Measurements from ENCODE around the gene PRKN.

The PRKN gene

DNA sequence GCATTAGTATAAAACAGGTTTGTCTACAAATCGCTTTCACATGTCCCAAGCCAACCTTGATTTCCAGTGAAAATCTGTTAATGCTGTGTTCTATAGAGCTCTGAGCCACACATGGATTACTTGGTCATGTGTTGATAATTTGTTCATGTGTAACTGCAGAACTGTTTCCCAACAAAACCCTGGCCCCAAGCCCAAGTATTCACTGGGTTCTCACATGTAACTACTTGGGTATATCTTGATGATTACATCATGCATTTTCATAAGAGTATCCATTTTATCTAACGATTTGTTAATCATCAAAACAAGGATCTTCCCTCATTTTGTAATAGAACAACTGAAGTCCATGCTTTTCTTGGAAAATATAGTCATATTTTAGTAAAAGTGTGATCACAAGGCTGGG lies 657.6 kb downstream of the PRKN start:
- Histone ChIP-seq H2AFZ (ENCODE audit: low read length) (no peak overlapping the region), H3K4me3 (ENCODE audit: low read length) (no peak overlapping the region), H3K9ac (ENCODE audit: low read length) (no peak overlapping the region), H3K9me3 (replicated peaks; ENCODE audit: insufficient read depth, low read length) (no peaks in the 10 kb centered on the region), H3K27me3 (replicated peaks; ENCODE audit: insufficient read depth, low read length) (no peaks in the 10 kb centered on the region), H3K27ac (ENCODE audit: low read length) (no peak overlapping the region), H3K9me2 (replicated peaks; ENCODE audit: insufficient read depth, low read length) (no peaks in the 10 kb centered on the region), H3K4me1 (ENCODE audit: low read length) (no peaks in the 10 kb centered on the region), H3K4me2 (ENCODE audit: low read depth, low read length) (no peak overlapping the region), H3F3A (ENCODE audit: insufficient read depth, low read length) (no peaks in the 10 kb centered on the region), H4K20me1 (ENCODE audit: insufficient read depth, low read length) (no peaks in the 10 kb centered on the region), H3K79me2 (ENCODE audit: low read length) (no peaks in the 10 kb centered on the region), H3K36me3 (replicated peaks; ENCODE audit: insufficient read depth, low read length) (no peaks in the 10 kb centered on the region)
- TF ChIP-seq EZH2 (optimal IDR thresholded peaks at IDR 0.05; ENCODE audit: low read depth, low read length) (no peak), EZH2phosphoT487 (IDR thresholded peaks at IDR 0.05; ENCODE audit: low read length) (no peak)
- TF ChIP-seq, protein P1, sequence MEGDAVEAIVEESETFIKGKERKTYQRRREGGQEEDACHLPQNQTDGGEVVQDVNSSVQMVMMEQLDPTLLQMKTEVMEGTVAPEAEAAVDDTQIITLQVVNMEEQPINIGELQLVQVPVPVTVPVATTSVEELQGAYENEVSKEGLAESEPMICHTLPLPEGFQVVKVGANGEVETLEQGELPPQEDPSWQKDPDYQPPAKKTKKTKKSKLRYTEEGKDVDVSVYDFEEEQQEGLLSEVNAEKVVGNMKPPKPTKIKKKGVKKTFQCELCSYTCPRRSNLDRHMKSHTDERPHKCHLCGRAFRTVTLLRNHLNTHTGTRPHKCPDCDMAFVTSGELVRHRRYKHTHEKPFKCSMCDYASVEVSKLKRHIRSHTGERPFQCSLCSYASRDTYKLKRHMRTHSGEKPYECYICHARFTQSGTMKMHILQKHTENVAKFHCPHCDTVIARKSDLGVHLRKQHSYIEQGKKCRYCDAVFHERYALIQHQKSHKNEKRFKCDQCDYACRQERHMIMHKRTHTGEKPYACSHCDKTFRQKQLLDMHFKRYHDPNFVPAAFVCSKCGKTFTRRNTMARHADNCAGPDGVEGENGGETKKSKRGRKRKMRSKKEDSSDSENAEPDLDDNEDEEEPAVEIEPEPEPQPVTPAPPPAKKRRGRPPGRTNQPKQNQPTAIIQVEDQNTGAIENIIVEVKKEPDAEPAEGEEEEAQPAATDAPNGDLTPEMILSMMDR (IDR thresholded peaks at IDR 0.05; ENCODE audit: low read length) = no peak
- DNase-seq = no peak

- H3K4me1 ChIP-seq (ENCODE audit: low read length) = no peaks in the 10 kb centered on the region
- H3K9me3 ChIP-seq (replicated peaks; ENCODE audit: insufficient read depth, low read length) = no peaks in the 10 kb centered on the region
- H3K4me3 ChIP-seq (ENCODE audit: low read length) = no peak overlapping the region
- H2AFZ ChIP-seq (ENCODE audit: low read length) = no peak overlapping the region
- no peaks in the 10 kb centered on the region for H3F3A ChIP-seq (ENCODE audit: insufficient read depth, low read length)
- no peaks in the 10 kb centered on the region for H3K9me2 ChIP-seq (replicated peaks; ENCODE audit: insufficient read depth, low read length)
- H3K27ac ChIP-seq (ENCODE audit: low read length) = no peak overlapping the region
- DNase-seq = no peak
- no peaks in the 10 kb centered on the region for H4K20me1 ChIP-seq (ENCODE audit: insufficient read depth, low read length)
- TF ChIP-seq EZH2phosphoT487 (IDR thresholded peaks at IDR 0.05; ENCODE audit: low read length) = no peak
- no peak for TF ChIP-seq EZH2 (optimal IDR thresholded peaks at IDR 0.05; ENCODE audit: low read depth, low read length)
- TF ChIP-seq, protein P1 (IDR thresholded peaks at IDR 0.05; ENCODE audit: low read length) = no peak
- H3K79me2 ChIP-seq (ENCODE audit: low read length) = no peaks in the 10 kb centered on the region
- H3K27me3 ChIP-seq (replicated peaks; ENCODE audit: insufficient read depth, low read length) = no peaks in the 10 kb centered on the region
- H3K36me3 ChIP-seq (replicated peaks; ENCODE audit: insufficient read depth, low read length) = no peaks in the 10 kb centered on the region
- no peak overlapping the region for H3K4me2 ChIP-seq (ENCODE audit: low read depth, low read length)
- no peak overlapping the region for H3K9ac ChIP-seq (ENCODE audit: low read length)
Measured at GRCh38 chr6:162068340-162068739, 659.2 kb downstream of the PRKN start.

DNA sequence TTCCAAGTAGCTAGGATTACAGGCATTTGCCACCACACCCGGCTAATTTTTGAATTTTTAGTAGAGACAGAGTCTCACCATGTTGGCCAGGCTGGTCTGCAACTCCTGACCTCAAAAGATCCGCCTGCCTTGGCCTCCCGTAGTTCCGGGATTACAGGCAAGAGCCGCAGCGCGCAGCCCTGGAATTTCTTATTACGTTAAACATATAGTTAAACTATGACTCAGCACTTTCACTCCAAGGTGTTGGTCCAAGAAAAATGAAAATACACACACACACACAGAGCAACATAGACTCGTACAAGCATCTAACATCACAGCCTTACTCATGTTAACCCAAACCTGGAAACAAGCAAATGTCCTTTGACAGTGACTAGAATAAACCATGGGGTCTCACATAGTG lies 663.9 kb downstream of the PRKN start:
- Histone ChIP-seq H3K4me1 (ENCODE audit: low read length) (no peaks in the 10 kb centered on the region), H3K4me2 (ENCODE audit: low read depth, low read length) (no peak overlapping the region), H3K27ac (ENCODE audit: low read length) (no peak overlapping the region), H3K36me3 (replicated peaks; ENCODE audit: insufficient read depth, low read length) (no peaks in the 10 kb centered on the region), H2AFZ (ENCODE audit: low read length) (no peak overlapping the region), H4K20me1 (ENCODE audit: insufficient read depth, low read length) (no peaks in the 10 kb centered on the region), H3K27me3 (replicated peaks; ENCODE audit: insufficient read depth, low read length) (no peaks in the 10 kb centered on the region), H3K79me2 (ENCODE audit: low read length) (no peaks in the 10 kb centered on the region), H3K9me2 (replicated peaks; ENCODE audit: insufficient read depth, low read length) (no peaks in the 10 kb centered on the region), H3K4me3 (ENCODE audit: low read length) (no peak overlapping the region), H3K9me3 (replicated peaks; ENCODE audit: insufficient read depth, low read length) (no peaks in the 10 kb centered on the region), H3F3A (ENCODE audit: insufficient read depth, low read length) (no peaks in the 10 kb centered on the region), H3K9ac (ENCODE audit: low read length) (no peak overlapping the region)
- TF ChIP-seq, protein P1 (IDR thresholded peaks at IDR 0.05; ENCODE audit: low read length) = no peak
- TF ChIP-seq EZH2 (optimal IDR thresholded peaks at IDR 0.05; ENCODE audit: low read depth, low read length) (no peak), EZH2phosphoT487 (IDR thresholded peaks at IDR 0.05; ENCODE audit: low read length) (no peak)
- DNase-seq = no peak
